Mucosa of descending colon (tissue), 3 donors: ENCODE data around the gene ERF. TPM values are rescaled to one million over a fixed set of nuclear protein-coding genes. Genes with fewer than 3 reads are reported as not detected.
"Not testable (repeated sequence)": the region's sequence is repeated elsewhere in the genome, so short reads cannot be mapped to it uniquely, and the experiment has no call there.

ENCODE experiments used
- ATAC-seq: fragments of 200-7000 bp; cut with Tn5 transposase; one replicate; pipeline ENCODE4 v1.9.1; 2020; ENCODE audit warnings: mild to moderate bottlenecking, moderate library complexity
- DNase-seq, 3 donors: peaks; one replicate each; pipeline ENCODE4 v3.0.0-alpha.2; 2020
- H3K36me3 ChIP-seq: fragments of 200-600 bp; one replicate; pipeline ENCODE4 v1.8.0; 2021; ENCODE audit warnings: low read depth, mild to moderate bottlenecking
- H3K4me1 ChIP-seq: fragments of 200-600 bp; one replicate; pipeline ENCODE4 v1.8.0; 2021; ENCODE audit warnings: low read depth, mild to moderate bottlenecking
- H3K4me3 ChIP-seq: fragments of 200-600 bp; one replicate; pipeline ENCODE4 v1.8.0; 2021; ENCODE audit warnings: mild to moderate bottlenecking
- H3K9me3 ChIP-seq: fragments of 200-600 bp; one replicate; pipeline ENCODE4 v1.8.0; 2021; ENCODE audit warnings: mild to moderate bottlenecking
- CTCF ChIP-seq: fragments of 200-600 bp; IDR thresholded peaks from one replicate; pipeline ENCODE4 v1.8.0; 2022; ENCODE audit warnings: antibody characterized with exemption, mild to moderate bottlenecking
- intact Hi-C, 2 donors: fragments of 100-400 bp; cut with DNase I in 1 of 2; cut with micrococcal nuclease in 1 of 2; formaldehyde crosslinking; loops; one replicate each; pipeline versions ENCODE4 v1.11.0 to v1.11.1; 2022; cut with DNase I, micrococcal nuclease
- total RNA-seq, 3 donors: library from RNA; stranded (reverse); fragmentation: NEBNext Ultra II Directional in 2 of 3; extraction: Animal tissue kit (Norgen Biotek cat#: 25700) in 2 of 3; gene quantifications; one replicate each; pipeline versions ENCODE4 v1.2.1 to v1.2.4, GENCODE V29; 2021 to 2023
- donor health status: DM: no; HTN: no; CAD: no; lungs with moderate emphysema.
- donor health status: DM: no; HTN: no; CAD: no.
- donor health status: DM: no; HTN: yes; CAD: no.

ERF gene
- total RNA-seq, 3 donors from 2014 or later, result 35.7 to 75.2 (median 42.0) TPM

DNA sequence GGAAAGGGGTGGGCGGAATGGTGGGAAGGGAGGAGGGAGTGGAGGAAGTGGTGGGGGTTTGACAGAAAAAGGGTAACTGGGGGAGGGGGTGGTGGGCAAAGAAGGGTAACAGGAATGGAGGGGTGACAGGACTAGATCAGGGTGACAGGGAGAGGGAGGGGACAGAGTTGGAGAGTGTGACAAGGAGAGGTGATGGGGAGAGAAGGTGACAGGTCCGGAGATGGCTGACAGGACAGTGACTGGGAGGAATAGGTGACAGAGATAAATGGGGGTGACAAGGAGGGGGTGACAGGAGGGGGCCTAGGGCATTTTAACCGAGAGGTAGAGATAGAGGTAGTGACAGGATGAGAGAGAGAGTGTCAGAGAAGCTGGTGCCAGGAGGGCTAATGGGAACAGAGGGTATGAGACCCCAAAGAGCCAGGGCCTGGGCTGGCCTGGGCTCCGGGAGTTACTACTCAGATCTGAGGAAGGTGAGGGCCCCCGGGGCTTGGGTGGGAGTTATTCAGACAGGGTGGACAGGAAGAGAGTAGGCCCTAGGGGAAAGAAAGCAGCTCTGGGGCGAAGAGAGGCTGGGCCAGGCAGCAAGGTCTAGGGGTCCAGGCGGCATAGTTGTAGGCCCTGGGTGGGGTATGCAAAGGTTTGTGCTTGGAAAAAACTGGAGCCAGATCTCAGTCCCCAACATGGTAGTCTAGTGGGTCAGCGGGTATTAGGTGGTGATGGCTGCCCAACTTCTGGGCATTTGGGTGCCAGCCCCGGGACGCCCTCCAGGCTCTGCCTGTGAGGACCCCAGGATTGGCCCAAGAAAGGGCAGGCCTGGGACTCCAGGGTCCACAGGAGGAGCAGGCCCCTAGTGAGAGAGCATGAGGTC lies 14.8 kb upstream of the ERF start:
- Histone ChIP-seq H3K9me3 (no peaks in the 10 kb centered on the region), H3K4me1 (peaks cover 27% of the 10 kb centered on the region), H3K36me3 (peaks cover 8% of the 10 kb centered on the region), H3K4me3 (peak overlapping the region; percentile 40)
- no peak for TF ChIP-seq CTCF
- intact Hi-C loops, result no loop called here
- ATAC-seq (no peak), DNase-seq (peak; percentile 47 to 66 (median 56))

DNA sequence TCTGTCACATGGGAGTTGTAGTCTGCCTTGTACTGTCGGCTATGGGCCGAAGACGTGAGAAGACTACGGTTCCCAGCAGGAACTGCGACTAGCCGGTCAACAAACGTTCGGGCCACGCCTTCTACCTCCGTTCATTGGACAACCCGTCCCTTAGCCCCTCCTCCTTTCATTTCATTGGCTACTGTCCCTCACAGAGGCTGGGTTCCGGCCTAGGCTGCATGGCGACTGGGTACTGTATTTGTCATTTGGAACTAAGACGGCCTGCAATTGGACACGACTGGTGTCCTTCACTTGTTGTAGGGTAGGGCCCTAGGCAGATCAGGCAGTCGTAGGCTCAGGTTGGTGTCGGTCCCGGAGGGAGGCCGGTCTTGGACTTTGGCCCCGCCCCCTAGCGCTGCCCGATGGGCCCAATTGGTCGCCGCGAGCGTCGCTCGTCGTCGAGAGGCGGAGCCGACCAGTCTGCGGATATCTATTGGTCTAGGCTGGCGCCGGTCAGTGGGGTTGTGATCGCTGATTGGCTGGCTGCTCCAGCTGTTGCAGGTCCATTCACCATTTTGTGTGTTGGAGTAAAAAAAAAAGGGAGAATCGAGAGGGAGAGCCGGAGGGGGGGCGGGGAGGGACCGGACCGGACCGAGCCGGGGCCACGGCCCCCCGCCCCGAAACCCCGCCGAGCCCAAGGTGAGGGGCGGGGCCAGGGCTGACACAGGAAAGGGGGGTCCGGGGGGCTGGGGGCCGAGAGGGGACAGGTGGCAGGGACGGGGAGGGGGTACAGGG lies 14.0 kb upstream of the ERF start, which contains the start of gene CIC:
TSS of gene CIC (plus strand) at position 549 of the 774 bp plus-strand sequence. CDS start 2,532 bp downstream, outside the sequence.
- intact Hi-C loops, result no loop called here
- Histone ChIP-seq H3K36me3 (peaks cover 8% of the 10 kb centered on the region), H3K9me3 (no peaks in the 10 kb centered on the region), H3K4me3 (peak within 1 kb of the TSS; percentile 40), H3K4me1 (peaks cover 26% of the 10 kb centered on the region)
- DNase-seq (peak; percentile 99), ATAC-seq (peak; percentile 83)
- TF ChIP-seq CTCF, result no peak

- peak; percentile 82 for ATAC-seq
- Histone ChIP-seq H3K4me3 (peak overlapping the region; percentile 40), H3K9me3 (no peaks in the 10 kb centered on the region), H3K4me1 (peaks cover 26% of the 10 kb centered on the region), H3K36me3 (peaks cover 8% of the 10 kb centered on the region)
- intact Hi-C loops, result no loop called here
- no peak for TF ChIP-seq CTCF
- peak; percentile 97 to 100 (median 98) for DNase-seq
These were observed 13.3 kb upstream of the ERF start for GRCh38 chr19:42268142-42268703.

DNA sequence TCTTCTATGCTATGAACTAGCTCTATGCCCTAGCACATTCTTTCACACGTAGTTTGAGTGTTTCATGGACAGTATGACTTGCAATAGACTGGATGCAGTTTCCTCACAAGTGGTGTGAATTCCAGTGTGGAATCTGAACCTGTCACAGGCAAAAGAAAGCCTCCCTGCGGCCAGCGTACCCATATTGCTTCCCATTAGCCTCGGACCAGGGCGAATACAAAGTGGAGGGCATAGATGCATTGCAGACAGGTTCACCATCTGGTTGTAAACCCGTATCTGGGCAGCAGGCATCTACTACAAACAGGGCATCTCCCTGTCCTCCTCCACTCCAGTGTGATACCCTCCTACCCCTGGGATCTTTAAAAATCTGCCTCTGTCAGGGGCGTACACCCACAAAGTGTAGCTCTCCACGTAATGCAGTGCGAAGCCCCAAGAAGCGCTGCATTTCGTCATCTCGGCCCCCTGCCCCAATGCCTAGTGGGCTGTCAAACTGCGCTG lies 12.8 kb upstream of the ERF start:
- peaks cover 26% of the 10 kb centered on the region for H3K4me1 ChIP-seq
- no peak for ATAC-seq
- H3K9me3 ChIP-seq, result no peaks in the 10 kb centered on the region
- H3K36me3 ChIP-seq, result peaks cover 8% of the 10 kb centered on the region
- intact Hi-C loops, result no loop called here
- TF ChIP-seq CTCF, result no peak
- H3K4me3 ChIP-seq, result peak overlapping the region; percentile 40
- DNase-seq, result no peak

GRCh38 chr19:42266928-42267603 lies 12.1 kb upstream of the ERF start:
- peak in 1 of 3 donors; percentile 28 for DNase-seq
- intact Hi-C loops, H3K36me3 ChIP-seq, ATAC-seq, H3K4me3 ChIP-seq, H3K9me3 ChIP-seq: not testable (repeated sequence)
- peaks cover 26% of the 10 kb centered on the region for H3K4me1 ChIP-seq

GRCh38 chr19:42266105-42266504 lies 11.2 kb upstream of the ERF start:
- H3K4me1 ChIP-seq, result peaks cover 21% of the 10 kb centered on the region
- H3K4me3 ChIP-seq, H3K36me3 ChIP-seq, intact Hi-C loops, DNase-seq, ATAC-seq, H3K9me3 ChIP-seq: not testable (repeated sequence)
